ENCODE measurements around the gene ST6GAL1. TPM values are rescaled to one million over a fixed set of nuclear protein-coding genes. Genes with fewer than 3 reads are reported as not detected.

Gene ST6GAL1
- total RNA-seq, 4 donors from 2014 or later: 74.8 to 189 (median 113) TPM

DNA sequence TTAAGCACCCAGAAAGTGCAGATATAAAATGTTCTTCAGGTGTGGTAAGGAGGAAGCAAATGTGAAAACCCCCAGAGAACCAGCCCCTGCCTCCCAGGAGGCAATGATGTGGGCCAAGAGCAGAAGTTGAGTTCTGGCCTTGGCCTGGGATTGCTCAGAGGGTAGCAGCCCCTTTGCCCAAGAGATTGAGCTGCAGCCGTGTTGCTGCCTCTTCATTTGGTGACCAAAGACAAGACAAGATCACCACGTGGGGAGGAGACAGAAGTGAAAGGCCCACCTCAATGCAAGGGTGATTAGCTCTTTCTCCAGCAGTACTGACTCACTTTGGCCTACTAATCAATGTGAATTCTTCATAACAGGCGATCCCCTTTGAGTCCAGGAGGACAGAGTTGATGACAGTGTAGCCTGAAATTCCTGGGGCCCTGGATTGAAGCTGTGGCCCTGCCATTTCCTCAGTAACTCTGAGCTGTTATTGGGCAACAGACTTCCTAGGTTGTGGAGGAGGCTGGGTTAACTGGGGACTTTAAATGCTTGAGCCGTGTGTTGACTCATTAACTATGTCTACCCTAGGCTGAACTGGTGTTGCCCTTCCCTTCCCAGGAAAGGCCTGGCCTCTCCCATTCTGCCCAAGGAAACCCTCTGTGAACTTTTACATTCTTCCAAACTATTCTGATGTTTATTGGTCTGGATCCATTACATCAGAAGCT is 86.5 kb downstream of the ST6GAL1 start:
- H3K9me3 ChIP-seq: no peaks in the 10 kb centered on the region
- H3K4me3 ChIP-seq (replicated peaks in 1 of 3): no peak overlapping the region
- no peak for TF ChIP-seq CTCF (IDR thresholded peaks at IDR 0.05)
- no peak for TF ChIP-seq POLR2A (IDR thresholded peaks at IDR 0.05)
- no peaks in the 10 kb centered on the region for H3K36me3 ChIP-seq
- DNase-seq: no peak
- 73 to 78% methylated on average over 4 of the region's 4 CpGs for WGBS, 2 donors
- intact Hi-C loops (cut with DNase I): no loop called here
- H3K27me3 ChIP-seq: no peaks in the 10 kb centered on the region
- H3K27ac ChIP-seq: peak overlapping the region; percentile 90 to 92 (median 91)
- H3K4me1 ChIP-seq: peaks cover 49 to 91% of the 10 kb centered on the region in 2 donors

DNA sequence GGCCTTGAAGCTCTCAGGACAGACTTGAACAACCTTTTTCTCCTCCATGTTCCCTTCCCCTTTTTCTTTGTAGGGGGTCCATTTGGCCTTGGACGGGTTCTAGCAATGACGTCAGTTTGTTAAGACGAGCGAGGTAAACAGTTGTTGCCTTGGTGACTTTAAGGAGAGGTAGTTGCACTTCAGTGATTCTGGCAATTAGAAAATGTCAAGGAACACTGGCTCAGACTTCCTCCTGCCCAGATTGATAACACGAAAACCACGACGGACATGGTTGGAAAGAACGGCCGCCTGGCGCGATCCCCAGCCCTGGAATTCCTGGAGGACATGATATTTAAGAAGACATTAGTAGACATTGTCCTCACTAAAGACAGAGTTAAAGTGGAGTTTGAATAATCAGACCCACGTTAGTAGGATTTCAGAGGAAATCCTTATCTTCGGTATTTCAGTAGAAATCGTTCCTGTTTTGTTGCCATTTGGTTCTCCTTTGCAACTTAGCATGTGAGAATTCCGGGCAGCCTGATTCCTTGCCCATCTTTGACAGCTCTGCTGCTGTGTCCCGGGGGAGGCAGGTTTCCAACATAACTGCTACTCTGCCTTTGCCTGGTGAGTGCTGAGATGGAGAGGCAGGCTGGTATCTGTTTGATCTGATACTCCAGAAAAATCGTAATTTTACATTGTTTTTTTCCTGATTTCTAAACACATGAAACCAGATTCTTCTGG is 87.3 kb downstream of the ST6GAL1 start:
- H3K27me3 ChIP-seq: no peaks in the 10 kb centered on the region
- no peaks in the 10 kb centered on the region for H3K9me3 ChIP-seq
- WGBS, 2 donors: 23 to 25% methylated on average over 17 of the region's 17 CpGs
- no peak for TF ChIP-seq CTCF (IDR thresholded peaks at IDR 0.05)
- TF ChIP-seq POLR2A (IDR thresholded peaks at IDR 0.05): peak in 1 of 2 donors; percentile 26
- no peak overlapping the region for H3K4me3 ChIP-seq (replicated peaks in 1 of 3)
- peak overlapping the region; percentile 90 to 92 (median 91) for H3K27ac ChIP-seq
- H3K36me3 ChIP-seq: no peaks in the 10 kb centered on the region
- intact Hi-C loops (cut with DNase I): no loop called here
- H3K4me1 ChIP-seq: peaks cover 41 to 90% of the 10 kb centered on the region in 2 donors
- DNase-seq: peak; percentile 63 to 65

DNA sequence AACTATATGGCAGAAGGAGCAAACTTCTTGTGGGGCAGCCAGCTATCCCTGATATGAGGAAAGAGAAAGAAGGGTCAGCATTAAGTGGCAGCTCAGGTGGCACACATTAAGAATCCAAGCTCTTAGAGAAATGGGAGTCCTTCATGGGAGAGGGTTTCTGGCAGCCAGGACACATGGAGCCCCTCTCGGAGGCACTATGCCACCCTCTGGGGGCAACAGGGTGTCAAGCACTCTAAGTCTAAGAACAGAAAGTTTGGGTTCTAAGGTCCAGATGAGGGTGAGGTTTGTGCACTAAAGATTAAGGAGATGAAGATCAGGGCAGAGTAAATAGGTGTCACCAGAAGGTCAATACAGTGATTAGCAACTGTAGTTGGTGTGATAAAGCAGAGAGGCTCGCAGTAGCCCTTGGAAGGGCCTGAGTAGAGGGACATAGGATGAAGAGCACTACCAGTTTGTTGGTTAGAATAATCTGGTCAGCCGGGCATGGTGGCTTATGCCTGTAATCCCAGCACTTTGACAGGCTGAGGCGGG is 89.3 kb downstream of the ST6GAL1 start:
- Histone ChIP-seq H3K4me3 (replicated peaks in 1 of 3) (no peak overlapping the region), H3K4me1 (peaks cover 27 to 78% of the 10 kb centered on the region in 2 donors), H3K27ac (peak overlapping the region in 2 of 3 donors; percentile 51 to 65), H3K9me3 (no peaks in the 10 kb centered on the region), H3K27me3 (no peaks in the 10 kb centered on the region), H3K36me3 (no peaks in the 10 kb centered on the region)
- DNase-seq: no peak
- intact Hi-C loops (cut with DNase I): loop anchor here (10.0 kb wide), 1 partner anchor 85 kb away; the partner anchor contains the start of gene ST6GAL1
- WGBS, 2 donors: 95 to 98% methylated on average over 4 of the region's 4 CpGs
- TF ChIP-seq POLR2A (IDR thresholded peaks at IDR 0.05) (no peak), CTCF (IDR thresholded peaks at IDR 0.05) (no peak)

GRCh38 chr3:187020376-187020775 is 90.0 kb downstream of the ST6GAL1 start:
- Histone ChIP-seq H3K4me3 (replicated peaks in 1 of 3) (no peak overlapping the region), H3K9me3 (no peaks in the 10 kb centered on the region), H3K4me1 (peaks cover 26 to 75% of the 10 kb centered on the region in 2 donors), H3K27me3 (no peaks in the 10 kb centered on the region), H3K36me3 (no peaks in the 10 kb centered on the region), H3K27ac (peak overlapping the region in 2 of 3 donors; percentile 16 to 66)
- DNase-seq: no peak
- WGBS, 2 donors: 94 to 98% methylated on average over 3 of the region's 3 CpGs
- TF ChIP-seq POLR2A (IDR thresholded peaks at IDR 0.05) (no peak), CTCF (IDR thresholded peaks at IDR 0.05) (no peak)
- intact Hi-C loops (cut with DNase I): loop anchor here (10.0 kb wide), 1 partner anchor 86 kb away; the partner anchor contains the start of gene ST6GAL1
